Activated CD4-positive, alpha-beta T cell treated with anti-CD3 and anti-CD28 coated beads, Interleukin-10, Interleukin-2, amounts not matched to agents 100 ng/mL and 50 ng/mL, durations not matched to agents 16 hours and 8 hours (primary cell): ENCODE results near the gene FADS1.

Experiments
- DNase-seq: peaks from one replicate; pipeline ENCODE4 v3.0.0-alpha.2; 2020

Gene FADS1

GRCh38 chr11:61844909-61845565 lies 28.2 kb upstream of the FADS1 start:
- DNase-seq = no peak

GRCh38 chr11:61842528-61842820 lies 25.7 kb upstream of the FADS1 start:
- no peak for DNase-seq

GRCh38 chr11:61841636-61842527 lies 25.1 kb upstream of the FADS1 start:
- DNase-seq = no peak

GRCh38 chr11:61840371-61840770 lies 23.6 kb upstream of the FADS1 start:
- DNase-seq = no peak

GRCh38 chr11:61839742-61840141 lies 22.9 kb upstream of the FADS1 start:
- no peak for DNase-seq

- DNase-seq = no peak
Observed at GRCh38 chr11:61838921-61839320, 22.1 kb upstream of the FADS1 start.

GRCh38 chr11:61838501-61838900 lies 21.7 kb upstream of the FADS1 start:
- DNase-seq = no peak

- no peak for DNase-seq
Observed at GRCh38 chr11:61837411-61838005, 20.7 kb upstream of the FADS1 start.

- DNase-seq = no peak
Observed at GRCh38 chr11:61836193-61836592, 19.4 kb upstream of the FADS1 start.

- peak; percentile 93 for DNase-seq
Observed at GRCh38 chr11:61834278-61835048, 17.7 kb upstream of the FADS1 start.

GRCh38 chr11:61833926-61834277 lies 17.1 kb upstream of the FADS1 start:
- no peak for DNase-seq

- DNase-seq = peak; percentile 56
Observed at GRCh38 chr11:61833471-61833870, 16.7 kb upstream of the FADS1 start.

GRCh38 chr11:61832754-61833153 lies 16.0 kb upstream of the FADS1 start:
- DNase-seq = no peak

GRCh38 chr11:61832207-61832606 lies 15.4 kb upstream of the FADS1 start:
- no peak for DNase-seq

GRCh38 chr11:61830237-61831105 lies 13.7 kb upstream of the FADS1 start:
- DNase-seq = no peak

- DNase-seq = no peak
Observed at GRCh38 chr11:61829806-61830205, 13.0 kb upstream of the FADS1 start.

GRCh38 chr11:61828629-61829407 lies 12.0 kb upstream of the FADS1 start:
- peak; percentile 72 for DNase-seq

GRCh38 chr11:61828379-61828628 lies 11.5 kb upstream of the FADS1 start:
- DNase-seq = no peak

GRCh38 chr11:61827571-61828378 lies 11.0 kb upstream of the FADS1 start, which contains the start of gene FADS2:
FADS2 (plus strand) TSS chr11:61828300; CDS start chr11:61828391, 91 bp downstream.
- DNase-seq = peak; percentile 98

- DNase-seq = no peak
Observed at GRCh38 chr11:61826930-61827570, 10.2 kb upstream of the FADS1 start.
